RPMI7951 (cell line): ENCODE measurements around the gene ZNF835. TPM values are rescaled to one million over a fixed set of nuclear protein-coding genes. Genes with fewer than 3 reads are reported as not detected.
A peak's percentile ranks its signal among the peaks of the same experiment; 100 is the strongest.

Source experiments
- DNase-seq: peaks from one replicate; pipeline ENCODE4 v3.0.0-alpha.2; 2012; ENCODE audit warnings: low read depth
- total RNA-seq: library from RNA; depleted of rRNA; stranded (reverse); fragments of >200 nt; shearing (Covaris generic); gene quantifications from 2 replicates; pipeline ENCODE4 v1.2.3, GENCODE V29; 2014; rRNA removed

ZNF835 gene
- total RNA-seq, 1 experiment from 2014 or later: 0.24 TPM

- DNase-seq: no peak
Observed at GRCh38 chr19:56663931-56664500, 7.5 kb downstream of the ZNF835 start.

DNA sequence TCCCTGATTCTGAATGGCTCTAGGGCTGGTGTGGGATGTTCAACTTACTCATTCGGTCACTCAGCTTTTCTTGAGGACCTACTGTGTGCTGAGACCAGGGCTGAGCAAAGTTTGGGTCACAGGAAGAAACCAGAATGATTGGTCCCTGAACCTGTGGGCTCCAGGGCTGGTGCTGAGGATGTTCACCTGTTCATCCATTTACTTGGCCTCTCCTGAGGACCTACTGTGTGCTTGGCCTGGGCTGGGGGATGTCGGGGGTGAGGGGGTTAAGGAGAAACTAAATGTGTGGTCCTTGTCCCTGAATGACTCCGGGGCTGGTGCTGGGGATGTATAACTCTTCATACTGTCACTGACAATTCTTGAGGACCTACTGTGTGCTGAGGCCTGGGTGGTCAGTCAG, 10.3 kb downstream of the ZNF835 start:
- no peak for DNase-seq

DNA sequence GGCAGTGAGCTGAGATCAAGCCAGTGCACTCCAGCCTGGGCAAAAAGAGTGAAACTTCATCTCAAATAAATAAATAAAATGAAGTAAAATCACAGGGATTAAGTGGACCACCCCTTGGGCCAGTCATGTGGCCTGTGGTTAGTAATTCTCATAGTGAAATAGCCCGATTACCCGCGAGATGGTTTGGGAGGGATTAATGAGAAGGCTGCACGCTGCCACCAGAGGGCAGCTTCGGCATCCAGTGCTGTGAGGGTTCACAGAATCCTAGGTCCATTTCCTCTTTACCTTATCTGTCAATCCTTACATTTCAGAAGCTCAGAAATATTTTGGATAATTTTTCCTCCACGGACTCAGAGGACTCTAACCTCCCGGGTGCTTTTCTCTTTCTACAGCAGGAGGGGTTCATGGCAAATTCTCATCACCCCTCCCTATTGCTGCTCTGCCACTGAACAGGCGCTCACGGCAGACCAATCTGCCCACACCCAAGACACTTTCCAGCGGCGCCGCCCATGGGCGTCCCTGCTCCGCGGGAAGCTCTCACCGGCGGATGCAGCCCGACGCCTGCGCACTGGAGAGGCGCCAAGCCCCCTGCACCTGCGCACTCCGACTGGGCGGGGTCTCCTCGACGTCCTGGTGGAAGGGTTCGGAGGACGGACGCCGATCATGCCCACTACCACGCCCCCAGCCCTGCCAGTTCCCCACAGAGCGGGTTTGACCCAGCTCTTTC, 11.0 kb downstream of the ZNF835 start:
- DNase-seq: no peak

DNA sequence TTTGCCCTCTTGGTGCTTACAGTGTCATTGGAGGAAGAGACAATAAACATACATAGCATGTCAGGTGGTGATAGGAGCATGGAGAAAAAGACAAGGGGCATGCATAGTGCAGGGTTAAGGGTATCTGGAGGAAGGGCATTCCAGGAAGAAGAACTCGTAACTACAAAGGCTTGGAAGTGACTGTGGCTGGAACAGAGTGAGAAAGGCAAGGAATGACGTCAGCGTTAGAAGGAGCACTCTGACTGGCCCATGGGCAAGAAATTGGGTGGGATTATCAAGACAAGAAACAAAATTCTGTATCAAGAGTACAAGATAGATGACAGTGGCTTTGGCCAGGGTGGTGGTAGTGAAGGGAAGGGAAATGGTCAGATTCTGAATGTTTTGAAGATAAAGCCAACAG, 17.4 kb downstream of the ZNF835 start:
- no peak for DNase-seq

DNA sequence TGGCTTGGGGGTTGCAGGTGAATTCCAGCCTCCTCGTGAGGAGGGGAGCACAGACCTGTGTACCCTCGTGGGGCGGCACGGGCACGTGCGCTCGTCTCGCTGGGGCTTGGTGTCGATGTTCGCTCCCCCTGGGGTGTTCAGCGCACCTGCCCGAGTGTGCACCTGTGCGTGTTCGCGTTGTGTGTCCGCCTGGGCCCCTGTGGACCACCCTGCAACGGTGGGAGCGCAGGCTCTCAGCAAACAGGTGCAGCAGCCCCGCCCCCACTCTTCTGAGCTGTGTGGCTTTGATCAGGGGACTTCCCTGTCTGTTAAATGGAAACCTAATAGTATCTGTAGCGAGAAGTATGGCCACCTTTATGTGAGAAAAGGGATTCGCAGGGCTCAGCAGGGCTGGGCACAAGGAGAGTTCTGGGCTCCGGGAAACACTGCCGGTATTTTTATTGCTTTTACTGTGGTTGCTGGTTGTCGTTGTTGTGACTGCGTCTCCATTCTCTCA, 28.0 kb downstream of the ZNF835 start:
- no peak for DNase-seq

DNA sequence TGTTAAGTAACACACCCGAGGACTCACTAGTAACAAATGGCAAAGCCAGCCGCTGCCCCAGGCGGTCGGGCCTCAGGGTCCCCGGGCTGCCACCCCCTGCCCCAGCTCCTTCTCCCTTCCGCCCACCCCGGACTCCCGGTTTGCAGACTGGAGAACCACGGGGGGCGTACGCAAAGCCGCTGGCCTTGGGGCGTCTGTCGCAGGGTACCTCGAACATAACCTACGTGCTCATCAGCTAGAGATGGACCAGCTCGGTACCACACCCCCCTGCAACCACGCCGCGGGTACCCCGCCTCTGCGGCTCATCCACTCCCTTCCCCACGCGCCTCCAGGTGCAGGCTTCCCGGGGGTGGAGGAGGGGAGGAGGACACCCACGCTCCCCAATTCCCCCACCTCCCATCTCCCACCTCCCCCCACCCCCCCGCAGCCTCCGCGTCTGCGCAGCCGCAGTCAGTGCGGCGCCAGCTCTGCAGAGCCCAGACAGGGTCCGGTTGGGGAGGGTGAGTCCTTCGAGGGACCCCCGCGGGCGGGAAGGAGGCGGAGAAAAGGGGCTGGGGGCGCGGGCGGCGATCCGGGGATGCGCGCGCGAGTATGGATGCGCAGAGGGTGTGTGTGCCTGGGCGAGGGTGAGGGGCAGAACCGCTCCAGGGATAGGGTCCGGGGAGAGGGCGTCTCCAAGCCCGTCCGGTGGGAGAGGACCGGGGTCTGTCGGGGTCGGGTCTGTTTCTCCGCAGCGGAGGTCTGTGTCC, 28.7 kb downstream of the ZNF835 start, which contains the start of gene SMIM17:
Gene SMIM17 (plus strand): TSS at position 449 of the 749 bp plus-strand sequence. CDS start 2,509 bp downstream, outside the sequence.
- DNase-seq: no peak

DNA sequence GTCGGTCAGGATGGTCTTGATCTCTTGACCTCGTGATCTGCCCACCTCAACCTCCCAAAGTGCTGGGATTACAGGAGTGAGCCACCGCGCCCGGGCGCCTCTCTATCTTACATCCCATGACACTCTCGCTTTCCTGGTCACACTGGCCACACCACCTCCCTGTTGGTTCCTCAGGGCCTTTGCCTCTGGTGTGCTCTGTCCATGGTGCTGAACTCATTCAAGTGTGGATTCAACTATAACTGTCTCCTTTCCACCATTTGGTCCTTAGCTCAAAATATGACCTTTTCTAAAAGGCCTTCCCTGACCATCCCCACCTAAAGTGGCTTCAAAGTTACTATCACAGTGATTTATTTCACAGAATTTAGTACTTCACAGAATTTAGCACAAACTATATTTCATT, 32.3 kb downstream of the ZNF835 start:
- peak; percentile 30 for DNase-seq

GRCh38 chr19:56637976-56638555, 33.5 kb downstream of the ZNF835 start:
- DNase-seq: peak; percentile 82

- DNase-seq: no peak
Observed at GRCh38 chr19:56633021-56633420, 38.5 kb downstream of the ZNF835 start.

GRCh38 chr19:56625708-56626107, 45.8 kb downstream of the ZNF835 start:
- DNase-seq: no peak

DNA sequence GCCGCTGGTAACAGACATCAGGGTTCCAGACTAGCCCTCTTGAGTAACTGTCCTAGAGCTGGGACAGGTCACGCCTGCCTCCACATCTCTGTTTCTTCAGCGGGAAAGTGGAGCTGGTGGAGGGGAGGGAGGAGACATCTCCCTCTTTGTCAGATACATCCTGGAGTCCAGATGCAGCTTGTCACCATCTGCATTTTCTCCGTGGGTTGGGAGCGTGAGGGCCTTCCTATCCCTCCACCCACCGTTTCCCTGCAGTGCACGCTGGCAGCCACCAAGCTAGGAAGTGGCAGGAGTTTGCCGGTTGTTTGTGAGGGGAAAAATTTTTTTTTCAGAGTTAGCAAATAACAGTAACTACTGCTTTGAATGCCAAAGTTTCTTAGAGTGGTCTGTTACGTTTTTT, 48.6 kb downstream of the ZNF835 start:
- DNase-seq: no peak

- DNase-seq: no peak
Observed at GRCh38 chr19:56622374-56622773, 49.2 kb downstream of the ZNF835 start.

DNA sequence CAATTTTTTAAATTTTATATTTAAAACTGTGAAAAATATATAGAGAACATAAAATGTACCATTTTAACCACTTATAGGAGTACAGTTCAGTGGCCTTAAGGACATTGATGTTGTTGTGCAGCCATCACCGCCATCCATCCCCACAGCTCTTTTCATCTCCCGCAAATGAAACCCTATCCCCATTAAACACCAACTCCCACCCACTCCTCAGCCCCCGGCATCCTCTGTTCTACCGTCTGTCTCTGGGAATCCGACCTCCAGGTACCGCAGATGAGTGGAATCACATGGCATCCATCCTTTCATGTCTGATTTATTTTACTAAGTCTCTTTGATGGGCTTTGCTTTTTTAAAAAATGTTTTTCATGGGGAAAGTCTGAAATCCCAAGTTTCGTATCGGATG, 52.4 kb downstream of the ZNF835 start:
- no peak for DNase-seq

DNA sequence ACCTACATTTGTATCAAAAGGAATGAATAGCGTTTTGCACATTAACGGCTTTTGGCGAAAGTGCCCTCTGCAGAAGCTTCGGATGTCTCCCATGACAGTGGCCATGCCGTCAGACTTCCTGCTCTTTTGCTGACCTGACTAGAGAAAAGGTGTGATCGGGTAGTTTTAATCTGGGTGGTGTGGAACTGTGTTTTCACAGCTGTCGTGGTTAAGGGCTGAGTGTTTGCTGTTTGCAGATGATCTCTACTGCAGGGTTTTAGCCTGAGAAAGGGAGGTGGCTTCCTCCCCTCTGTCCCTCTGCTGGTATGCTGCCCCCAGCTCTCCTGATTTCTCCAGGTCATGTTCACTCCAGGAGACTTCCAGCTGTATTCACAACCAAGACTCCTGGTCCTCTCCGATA, 54.0 kb downstream of the ZNF835 start:
- no peak for DNase-seq

- no peak for DNase-seq
Observed at GRCh38 chr19:56613639-56614038, 57.9 kb downstream of the ZNF835 start.

DNA sequence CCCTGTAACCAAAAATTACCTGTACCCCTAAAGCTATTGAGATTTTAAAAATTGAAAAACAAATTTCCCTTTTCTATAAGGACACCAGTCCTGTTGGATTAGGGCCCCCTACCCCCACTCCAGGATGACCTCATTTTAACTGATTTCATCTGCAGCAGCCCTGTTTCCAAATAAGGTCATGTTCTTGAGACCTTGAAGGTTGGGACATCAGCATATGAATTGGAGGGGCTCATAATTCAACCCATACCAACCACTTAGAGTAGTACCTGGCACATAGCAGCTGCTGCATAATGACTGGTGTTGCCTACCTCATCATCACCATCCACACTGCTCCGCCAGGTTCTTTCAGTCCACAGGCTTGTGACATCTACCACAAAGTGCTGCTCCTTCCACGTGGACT, 58.8 kb downstream of the ZNF835 start:
- DNase-seq: no peak

Other genes starting within 250 kb of the ZNF835 start
- 1.7 and 1.9 TPM in 2 replicates for gene ZNF667, start 194.4 kb downstream of the ZNF835 start, total RNA-seq
- gene ZNF471, start 163.9 kb downstream of the ZNF835 start, total RNA-seq: 1.1 and 1.3 TPM in 2 replicates
- 5.9 and 9.4 TPM in 2 replicates for gene ZFP28, start 132.8 kb downstream of the ZNF835 start, total RNA-seq
- gene ZNF470, start 104.3 kb downstream of the ZNF835 start, total RNA-seq: 2.7 and 2.9 TPM in 2 replicates
- gene ZNF71, start 76.5 kb downstream of the ZNF835 start, total RNA-seq: 6.0 and 8.3 TPM in 2 replicates
- 0.36 TPM in 1 of 2 replicates, not detected in the other for gene SMIM17, start 28.6 kb downstream of the ZNF835 start, total RNA-seq
- gene PEG3, start 169.0 kb upstream of the ZNF835 start, total RNA-seq: 0.36 and 0.59 TPM in 2 replicates
- gene ZIM2, start 169.0 kb upstream of the ZNF835 start, total RNA-seq: 0.24 TPM in 1 of 2 replicates, not detected in the other